Transverse colon (tissue), 4 donors: ENCODE results near the gene GMNC. TPM values are rescaled to one million over a fixed set of nuclear protein-coding genes. Genes with fewer than 3 reads are reported as not detected.

ENCODE experiments used
- DNase-seq: peaks from one replicate; pipeline ENCODE4 v3.0.0-alpha.2; 2019
- H3K27ac ChIP-seq, 4 donors: fragments of 200-600 bp; sonication (generic); 2 replicates each; pipeline ENCODE4 v1.5.1; 2016 to 2018; ENCODE audit warnings: inconsistent platforms in 4 of 4
- H3K27me3 ChIP-seq: fragments of 200-600 bp; sonication (generic); 2 replicates; pipeline ENCODE4 v1.5.1; 2017; ENCODE audit warnings: inconsistent platforms
- H3K36me3 ChIP-seq, 4 donors: fragments of 200-600 bp; sonication (generic); 2 replicates each; pipeline ENCODE4 v1.5.1; 2017 to 2019; ENCODE audit warnings: inconsistent platforms in 4 of 4
- H3K4me1 ChIP-seq, 4 donors: fragments of 200-600 bp; sonication (generic); 2 replicates each; pipeline ENCODE4 v1.5.1; 2017 to 2020; ENCODE audit warnings: inconsistent platforms in 4 of 4
- H3K4me3 ChIP-seq, 4 donors: fragments of 200-600 bp; sonication (generic); 1 replicate in 1 of 4; 2 replicates in 3 of 4; pipeline versions ENCODE4 v1.5.1 to v1.6.1; 2017 to 2019; ENCODE audit warnings: inconsistent platforms in 4 of 4
- H3K9me3 ChIP-seq, 2 donors: fragments of 200-600 bp; sonication (generic); 2 replicates each; pipeline ENCODE4 v1.5.1; 2017 to 2019; ENCODE audit warnings: inconsistent platforms in 2 of 2
- CTCF ChIP-seq, 5 experiments: fragments of 200-600 bp in 3 of 5; fragments of 450-650 bp in 2 of 5; sonication (generic) in 3 of 5; IDR thresholded peaks; 1 replicate in 2 of 5; 2 replicates in 3 of 5; pipeline ENCODE4 v1.5.1; 2016 to 2017; ENCODE audit warnings: antibody characterized with exemption in 5 of 5, inconsistent platforms in 3 of 5, mild to moderate bottlenecking in 2 of 5, moderate library complexity in 1 of 5
- EP300 ChIP-seq: sonication (generic); formaldehyde crosslinking; IDR thresholded peaks from one replicate; pipeline ENCODE4 v1.6.1; 2017; ENCODE audit warnings: antibody characterized with exemption, low read depth
- POLR2A ChIP-seq: fragments of 450-650 bp; IDR thresholded peaks from one replicate; pipeline ENCODE4 v1.6.1; 2016; ENCODE audit warnings: antibody characterized with exemption, mild to moderate bottlenecking, moderate library complexity
- POLR2AphosphoS5 ChIP-seq, 3 donors: sonication (generic); formaldehyde crosslinking; IDR thresholded peaks; one replicate each; pipeline ENCODE4 v1.6.1; 2016; ENCODE audit warnings: antibody characterized with exemption in 3 of 3
- WGBS, 2 donors: methylation state at CpG; one replicate each; pipeline ENCODE4 v1.1.5; 2018; ENCODE audit warnings: low coverage in 1 of 2; 5-methylcytosine and 5-hydroxymethylcytosine counted together
- in situ Hi-C, 4 donors: fragments of 200-750 bp; cut with MboI; loops; one replicate each; pipeline versions ENCODE4 v1.15.0 to v1.15.1; 2017; ENCODE audit warnings: low sequenced_read_pairs in 3 of 4, low pct_ligation_motif_present in 1 of 4, low pct_unique_long_range_greater_than_20kb in 1 of 4
- intact Hi-C: fragments of 100-400 bp; cut with DNase I; formaldehyde crosslinking; loops from one replicate; pipeline ENCODE4 v1.15.1; 2023; ENCODE audit warnings: low total_unique reads
- total RNA-seq, 4 donors: library from RNA; depleted of rRNA; stranded (reverse); fragments of >200 nt; gene quantifications; one replicate each; pipeline ENCODE4 v1.1.0, GENCODE V29; 2016

Gene GMNC
- total RNA-seq, 4 donors from 2014 or later = not detected

DNA sequence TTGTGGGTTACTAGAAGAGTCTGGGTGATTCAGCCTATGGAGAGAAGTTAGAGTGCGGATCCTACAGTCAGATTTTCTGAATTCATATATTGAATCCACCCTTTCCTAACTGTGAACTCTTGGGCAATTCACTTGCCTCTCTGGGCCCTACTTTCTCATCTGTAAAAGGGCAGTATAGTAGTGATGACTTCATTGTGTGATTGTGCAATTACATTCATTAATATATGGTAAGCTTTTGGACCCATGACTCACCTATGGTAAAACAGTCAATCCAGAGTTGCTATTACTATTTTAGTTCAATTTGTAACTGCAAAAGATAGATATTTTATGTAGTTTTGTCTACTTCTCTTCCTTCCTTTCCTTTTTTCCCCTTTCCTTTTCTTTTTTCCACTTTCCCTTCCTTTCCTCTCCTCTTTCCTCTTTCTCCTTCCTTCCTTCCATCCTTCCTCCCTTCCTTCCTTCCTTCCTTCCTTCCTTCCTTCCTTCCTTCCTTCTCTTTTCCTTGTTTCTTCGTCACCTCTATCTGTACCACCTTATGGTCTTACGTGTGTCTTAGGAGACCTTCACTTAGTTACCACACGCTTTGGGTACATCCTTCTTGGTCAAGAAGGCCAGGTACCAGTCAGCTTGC is 37.0 kb downstream of the GMNC start:
- H3K9me3 ChIP-seq = no peaks in the 10 kb centered on the region
- no peak for TF ChIP-seq EP300
- intact Hi-C loops = no loop called here
- H3K27ac ChIP-seq = no peak overlapping the region
- H3K4me1 ChIP-seq = no peaks in the 10 kb centered on the region
- H3K27me3 ChIP-seq = no peaks in the 10 kb centered on the region
- no peak for DNase-seq
- H3K4me3 ChIP-seq = no peak overlapping the region
- in situ Hi-C loops = no loop called here
- 90 to 95% methylated on average over 4 of the region's 4 CpGs for WGBS, 2 donors
- H3K36me3 ChIP-seq = no peaks in the 10 kb centered on the region

- 46 to 71% methylated on average over 7 to 14 of the region's 14 CpGs for WGBS, 2 donors
- no peak overlapping the region for H3K27ac ChIP-seq
- no peak for DNase-seq
- no peaks in the 10 kb centered on the region for H3K4me1 ChIP-seq
- no peaks in the 10 kb centered on the region for H3K27me3 ChIP-seq
- intact Hi-C loops = no loop called here
- TF ChIP-seq EP300 (no peak), POLR2AphosphoS5 (IDR thresholded peaks at IDR 0.05) (no peak), CTCF (IDR thresholded peaks at IDR 0.05) (peak; percentile 13 to 52 (median 34))
- H3K9me3 ChIP-seq = no peaks in the 10 kb centered on the region
- H3K36me3 ChIP-seq = no peaks in the 10 kb centered on the region
- in situ Hi-C loops = no loop called here
- H3K4me3 ChIP-seq = no peak overlapping the region
These were observed 50.6 kb downstream of the GMNC start for GRCh38 chr3:190811775-190812480.

GRCh38 chr3:190810957-190811356 is 51.5 kb downstream of the GMNC start:
- intact Hi-C loops (no loop called here), in situ Hi-C loops (no loop called here)
- no peak for TF ChIP-seq CTCF (IDR thresholded peaks at IDR 0.05)

DNA sequence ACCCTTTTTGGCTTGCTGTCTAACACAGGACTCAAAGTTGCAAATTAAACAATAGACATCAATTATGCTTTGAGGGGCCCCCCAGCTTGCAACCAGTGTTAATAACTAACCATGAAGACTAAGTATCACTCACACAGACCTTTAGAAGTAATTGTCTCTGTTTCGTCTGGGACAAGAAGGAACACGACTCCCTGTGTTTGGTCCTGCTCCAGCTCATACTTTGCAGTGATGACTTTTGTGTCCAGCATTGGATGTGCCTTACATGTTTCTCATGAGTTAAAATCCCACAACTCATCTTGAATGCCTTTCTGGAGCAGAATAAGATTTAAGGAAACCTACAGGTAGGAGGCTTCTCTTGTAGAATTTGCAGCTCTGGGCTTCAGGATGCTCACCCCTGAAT is 53.1 kb downstream of the GMNC start:
- Histone ChIP-seq H3K36me3 (no peaks in the 10 kb centered on the region), H3K27ac (no peak overlapping the region)
- in situ Hi-C loops = no loop called here

More at GRCh38 chr3:190810957-190811356, 51.5 kb downstream of the GMNC start:
- no peaks in the 10 kb centered on the region for H3K4me1 ChIP-seq
- H3K27me3 ChIP-seq = no peaks in the 10 kb centered on the region
- H3K4me3 ChIP-seq = no peak overlapping the region
- no peaks in the 10 kb centered on the region for H3K9me3 ChIP-seq
- H3K27ac ChIP-seq = no peak overlapping the region
- DNase-seq = no peak
- H3K36me3 ChIP-seq = no peaks in the 10 kb centered on the region
- WGBS, 2 donors = 53 to 65% methylated on average over 3 to 4 of the region's 4 CpGs

More for the DNA sequence above, 53.1 kb downstream of the GMNC start:
- intact Hi-C loops = no loop called here
- WGBS, 2 donors = 64 to 78% methylated on average over 2 of the region's 2 CpGs
- DNase-seq = no peak
- no peaks in the 10 kb centered on the region for H3K27me3 ChIP-seq
- no peaks in the 10 kb centered on the region for H3K9me3 ChIP-seq
- no peaks in the 10 kb centered on the region for H3K4me1 ChIP-seq
- H3K4me3 ChIP-seq = no peak overlapping the region
- TF ChIP-seq POLR2A (no peak), POLR2AphosphoS5 (IDR thresholded peaks at IDR 0.05) (no peak), EP300 (no peak), CTCF (IDR thresholded peaks at IDR 0.05) (no peak)
